GM19035 (cell line): Measurements from ENCODE around the gene SRRD.

Source experiments
- ATAC-seq: cut with Tn5 transposase; IDR thresholded peaks from one replicate; pipeline ENCODE4 v1.9.1; 2021; ENCODE audit not compliant: unreplicated experiment

SRRD gene

DNA sequence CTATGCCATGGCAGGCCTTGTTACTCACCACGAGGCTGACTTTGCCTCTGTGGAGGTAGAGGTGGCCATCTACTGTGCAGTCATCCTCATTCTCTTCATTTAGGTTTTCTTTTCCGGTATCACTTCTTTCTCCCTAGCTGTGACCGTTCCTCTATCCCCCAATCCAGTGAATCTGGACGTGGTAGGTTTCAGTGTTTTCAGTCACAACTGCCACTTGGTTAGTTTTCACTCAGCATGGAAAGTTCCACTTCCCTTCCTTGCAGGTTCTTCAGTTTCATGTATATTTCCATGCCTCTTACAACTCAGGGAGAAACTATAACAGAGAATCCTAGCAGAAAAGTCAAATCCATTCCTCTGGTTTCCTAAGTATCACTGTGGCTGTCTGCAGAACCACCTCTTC, 2.0 kb upstream of the SRRD start:
- ATAC-seq, result no peak

DNA sequence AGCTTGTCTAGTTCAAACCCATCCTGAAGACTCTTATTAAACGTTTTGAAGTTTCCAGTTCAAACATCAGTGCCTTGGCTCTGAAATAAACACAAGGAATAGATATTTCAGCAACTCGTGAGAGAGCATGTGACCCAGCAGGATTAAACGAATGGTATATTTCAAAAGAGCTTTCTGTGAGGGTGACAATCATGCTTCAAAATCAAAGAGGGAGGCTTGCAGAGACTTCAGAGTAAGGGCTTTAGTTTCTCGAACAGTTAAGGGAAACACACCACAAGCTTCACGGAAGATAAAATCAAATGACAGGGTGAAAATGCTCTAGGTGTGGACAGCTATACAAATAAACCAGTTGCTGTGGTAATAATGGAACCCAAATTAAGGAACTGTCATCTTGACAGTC, 1.5 kb upstream of the SRRD start:
- ATAC-seq, result no peak

DNA sequence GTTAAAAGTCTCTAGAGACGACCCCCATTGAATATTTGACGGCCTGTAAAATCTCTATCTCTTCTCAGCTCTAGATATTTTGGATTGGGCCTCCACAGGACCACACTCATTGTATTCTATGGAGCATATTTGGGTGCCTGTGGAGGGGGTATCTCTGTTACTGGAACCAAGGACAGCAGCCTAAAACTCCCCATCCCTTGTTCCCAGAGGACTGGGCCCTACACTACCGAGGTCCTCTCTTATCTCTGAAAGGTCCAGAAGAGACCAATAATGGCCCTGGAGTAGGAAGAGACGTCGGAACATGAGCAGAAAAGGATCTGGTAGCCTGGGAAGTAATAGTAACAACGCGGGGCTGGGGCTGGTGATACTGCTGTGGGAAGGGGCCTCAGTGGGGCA, 636 bp upstream of the SRRD start:
- ATAC-seq, result no peak

DNA sequence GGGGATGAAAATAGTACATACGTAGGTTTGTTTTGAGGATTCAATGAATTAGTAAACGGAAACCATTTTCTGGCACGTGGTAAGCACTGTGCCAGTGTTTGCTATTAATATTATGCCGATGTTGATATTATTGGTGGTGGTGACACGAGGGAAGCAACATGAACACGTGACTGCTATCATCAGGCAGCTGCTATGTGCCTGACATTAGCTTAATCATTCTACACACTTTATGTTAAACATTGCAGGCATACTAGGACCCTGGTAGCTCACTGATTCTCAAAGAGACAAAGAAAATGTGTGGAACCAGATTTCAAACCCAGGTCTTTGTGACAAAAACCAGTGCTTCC, 656 bp downstream of the SRRD start:
- no peak for ATAC-seq

DNA sequence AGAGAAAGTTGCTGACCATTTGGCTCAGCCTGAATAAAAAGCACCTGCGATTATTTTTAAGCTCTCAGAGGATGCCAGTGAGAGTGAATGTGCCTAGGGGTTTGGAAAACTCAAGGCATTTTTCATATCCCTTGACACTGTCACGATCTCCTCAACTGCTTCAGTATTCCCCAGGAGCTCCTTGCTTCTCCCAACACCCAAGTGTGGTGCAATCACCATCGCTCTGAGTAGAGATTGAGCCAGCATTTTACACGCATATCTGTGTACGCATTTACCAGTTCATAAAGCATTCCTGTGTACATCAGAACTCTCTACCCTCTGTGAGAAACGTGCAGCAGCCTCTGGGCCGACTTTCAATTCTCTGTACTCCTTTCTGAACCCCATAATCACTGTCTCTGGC, 1.3 kb downstream of the SRRD start:
- no peak for ATAC-seq

DNA sequence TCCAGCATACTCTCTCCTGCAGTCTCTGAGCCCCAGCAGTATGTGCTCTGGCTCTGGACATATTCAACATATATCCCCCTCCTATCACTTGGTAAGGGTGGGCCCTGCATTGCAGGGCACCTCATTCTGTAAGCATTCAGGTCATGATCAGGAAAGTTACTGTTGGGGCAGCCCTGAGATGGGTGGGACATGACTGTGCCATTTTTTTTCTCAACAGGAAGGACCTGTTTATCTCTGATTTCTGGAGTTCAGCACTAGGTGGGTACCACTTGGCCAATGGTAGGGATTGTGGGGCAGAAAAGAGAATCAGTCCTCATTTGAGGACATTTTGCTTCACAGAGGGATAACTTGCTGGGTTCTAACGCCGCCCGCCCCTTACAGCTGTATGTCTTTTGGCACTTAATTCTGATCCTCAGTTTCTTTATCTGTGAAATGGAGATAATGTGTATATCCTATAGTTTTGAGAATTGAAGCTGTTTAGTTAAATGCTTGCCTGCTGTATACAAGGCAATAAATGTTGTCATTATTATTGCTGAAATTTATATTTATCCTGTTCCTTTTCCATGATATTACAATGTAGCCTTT, 2.2 kb downstream of the SRRD start:
- ATAC-seq, result no peak

DNA sequence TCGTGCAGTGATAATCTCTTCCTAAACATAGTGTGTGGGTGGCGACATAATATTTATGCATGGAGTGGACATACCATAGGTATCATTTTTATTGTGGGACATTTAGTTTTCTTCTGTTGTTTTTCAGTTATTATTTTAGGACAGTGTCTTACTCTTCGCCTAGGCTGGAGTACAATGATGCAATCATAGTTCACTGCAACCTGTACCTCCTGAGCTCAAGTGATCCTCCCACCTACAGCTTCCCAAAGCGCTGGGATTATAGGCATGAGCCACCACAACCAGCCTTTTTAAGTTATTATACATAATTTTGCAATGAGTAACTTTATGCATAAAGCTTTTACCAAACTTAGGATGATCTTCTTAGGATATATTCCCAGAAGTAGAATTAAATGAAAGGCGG, 2.7 kb downstream of the SRRD start:
- no peak for ATAC-seq

DNA sequence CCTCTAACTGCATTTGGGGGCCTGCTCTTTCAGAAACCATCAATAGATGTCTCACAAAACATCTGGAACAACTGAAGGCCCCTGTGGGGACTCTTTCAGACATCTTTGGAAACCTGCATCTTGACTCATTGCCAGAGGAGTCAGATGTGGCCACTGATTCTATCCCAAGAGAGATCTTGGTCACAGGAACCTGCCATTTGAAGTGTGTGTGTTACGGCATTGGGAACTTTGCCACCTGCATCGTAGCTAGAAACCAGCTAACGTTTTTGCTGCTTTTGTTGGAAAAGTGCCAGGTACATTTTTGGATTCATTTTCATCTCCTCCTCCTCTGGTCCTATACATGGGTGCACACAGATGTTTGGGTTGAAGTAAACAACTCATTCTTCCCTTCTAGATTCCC, 4.3 kb downstream of the SRRD start:
- no peak for ATAC-seq

DNA sequence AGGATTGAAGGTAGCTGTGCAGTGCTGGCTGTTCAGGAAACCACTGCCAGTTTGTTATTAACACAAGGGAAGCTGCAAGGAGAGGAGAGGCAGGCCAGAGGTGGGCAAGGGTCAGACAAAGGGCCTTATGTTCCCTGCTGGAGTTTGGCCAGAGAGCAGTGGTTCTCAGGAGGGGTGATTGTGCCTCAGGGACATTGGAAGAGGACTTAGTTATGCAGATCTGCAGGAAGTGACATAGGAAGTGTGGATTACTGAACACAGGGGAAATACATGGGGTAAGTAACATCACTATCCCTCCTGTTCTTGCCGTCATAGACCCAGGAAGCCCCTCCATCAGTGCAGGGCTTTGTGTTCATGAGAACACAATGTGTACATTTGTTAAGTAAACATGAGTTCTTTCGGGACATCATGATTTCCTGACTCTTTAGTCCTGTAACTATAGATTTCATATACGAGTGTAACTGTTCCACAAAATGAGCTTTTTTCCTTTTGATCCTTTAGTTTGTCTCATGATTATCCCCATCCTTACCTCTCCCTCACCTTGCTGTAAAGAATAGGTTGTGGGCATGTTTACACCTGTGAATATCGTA, 5.9 kb downstream of the SRRD start:
- ATAC-seq, result no peak

DNA sequence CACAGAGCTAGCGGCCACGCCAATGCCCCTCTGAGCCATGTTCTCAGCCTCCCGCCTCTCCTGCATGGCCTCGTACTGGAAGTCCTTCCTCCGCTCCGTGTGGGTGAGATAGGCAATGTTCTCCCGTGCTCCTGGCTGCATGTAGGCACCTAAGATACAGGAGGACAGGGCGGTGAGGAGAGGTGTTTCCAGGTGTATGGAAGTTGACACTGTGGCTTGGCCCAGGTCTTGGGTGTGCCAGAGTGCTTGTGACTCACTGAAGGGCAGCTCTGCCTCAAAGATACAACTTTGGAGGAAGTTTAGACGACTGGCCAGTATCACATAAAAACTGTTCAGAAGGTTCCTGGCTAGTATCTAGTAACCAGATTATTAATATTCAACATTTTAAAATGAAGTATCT, 8.5 kb downstream of the SRRD start:
- ATAC-seq, result no peak

DNA sequence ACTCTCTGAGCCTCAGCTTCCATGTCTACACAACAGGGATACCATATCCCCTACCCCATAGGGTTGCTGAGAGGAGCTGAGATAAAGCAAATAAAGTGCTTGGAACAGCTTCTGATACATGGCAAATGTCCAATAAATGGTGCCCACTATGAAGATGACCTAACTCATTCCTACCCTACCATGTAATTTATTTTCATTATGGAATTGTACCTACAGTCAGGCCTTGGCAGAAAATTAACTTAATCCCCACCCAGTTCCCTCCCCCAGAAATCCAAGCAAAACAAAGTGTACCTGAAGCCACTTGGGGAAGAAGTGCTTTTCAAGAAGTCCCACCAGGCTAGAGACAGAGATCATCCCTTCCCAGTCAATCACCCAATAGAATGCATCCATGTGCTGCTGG, 10.8 kb downstream of the SRRD start:
- no peak for ATAC-seq

DNA sequence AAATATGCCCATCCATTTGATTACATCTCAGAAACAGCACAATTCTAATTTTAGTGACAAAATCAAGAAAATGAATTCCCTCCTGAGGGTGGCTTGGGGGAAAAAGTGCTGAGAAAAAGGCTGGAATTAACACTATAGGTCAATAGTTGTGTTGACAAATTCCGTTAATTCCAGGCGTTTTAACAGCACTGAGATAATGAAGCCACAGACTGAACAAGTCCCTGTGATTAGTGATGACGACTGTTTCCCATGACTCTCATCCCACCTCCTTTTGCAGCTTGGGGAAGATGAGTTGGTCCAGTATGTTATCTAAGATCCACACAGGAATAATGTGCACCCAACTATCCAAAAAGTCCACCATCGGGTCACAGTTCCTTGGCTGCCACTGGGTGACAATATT, 12.8 kb downstream of the SRRD start:
- no peak for ATAC-seq

DNA sequence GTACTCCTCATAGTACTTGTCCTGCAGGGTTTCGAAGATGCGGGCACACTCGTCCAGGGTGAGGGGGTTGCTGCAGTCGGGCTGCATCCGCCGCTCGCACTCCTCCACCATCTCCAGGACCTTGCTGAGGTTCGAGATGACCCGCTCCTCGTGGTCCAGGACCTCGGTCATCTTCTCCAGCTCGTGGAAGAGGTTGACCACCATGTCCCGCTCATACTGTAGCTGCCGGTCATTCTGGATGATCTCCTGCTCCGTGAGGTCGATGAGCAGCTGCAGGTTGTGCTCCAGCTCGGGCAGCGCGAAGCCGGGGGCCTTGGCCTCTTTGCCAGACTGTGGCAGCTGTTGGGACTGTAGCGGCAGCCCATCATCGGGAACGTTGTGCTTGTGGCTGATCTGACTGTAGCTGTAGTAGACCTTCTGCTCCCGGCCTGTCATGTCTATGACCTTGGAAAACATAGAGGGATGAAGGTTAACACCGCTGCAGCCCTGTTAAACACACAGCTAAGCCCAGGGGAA, 15.6 kb downstream of the SRRD start:
- ATAC-seq, result no peak

DNA sequence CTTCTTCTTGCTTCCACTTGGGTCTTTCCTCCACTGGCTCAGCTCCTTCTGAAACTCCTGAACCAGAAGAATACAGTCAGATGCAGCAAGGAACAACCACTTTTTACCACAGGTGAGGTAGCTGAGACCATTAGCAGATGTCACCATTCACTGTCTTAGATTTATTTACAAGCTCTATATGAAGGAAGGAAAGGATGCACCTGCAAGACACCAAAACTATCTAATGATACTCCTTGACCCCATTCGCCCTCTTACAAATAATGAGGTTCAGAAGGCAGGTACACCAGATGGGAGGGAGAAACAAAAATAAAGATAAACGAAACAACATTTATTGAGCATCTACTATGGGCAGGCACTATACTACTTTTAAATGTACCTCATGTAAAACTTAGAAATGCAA, 18.3 kb downstream of the SRRD start:
- no peak for ATAC-seq

DNA sequence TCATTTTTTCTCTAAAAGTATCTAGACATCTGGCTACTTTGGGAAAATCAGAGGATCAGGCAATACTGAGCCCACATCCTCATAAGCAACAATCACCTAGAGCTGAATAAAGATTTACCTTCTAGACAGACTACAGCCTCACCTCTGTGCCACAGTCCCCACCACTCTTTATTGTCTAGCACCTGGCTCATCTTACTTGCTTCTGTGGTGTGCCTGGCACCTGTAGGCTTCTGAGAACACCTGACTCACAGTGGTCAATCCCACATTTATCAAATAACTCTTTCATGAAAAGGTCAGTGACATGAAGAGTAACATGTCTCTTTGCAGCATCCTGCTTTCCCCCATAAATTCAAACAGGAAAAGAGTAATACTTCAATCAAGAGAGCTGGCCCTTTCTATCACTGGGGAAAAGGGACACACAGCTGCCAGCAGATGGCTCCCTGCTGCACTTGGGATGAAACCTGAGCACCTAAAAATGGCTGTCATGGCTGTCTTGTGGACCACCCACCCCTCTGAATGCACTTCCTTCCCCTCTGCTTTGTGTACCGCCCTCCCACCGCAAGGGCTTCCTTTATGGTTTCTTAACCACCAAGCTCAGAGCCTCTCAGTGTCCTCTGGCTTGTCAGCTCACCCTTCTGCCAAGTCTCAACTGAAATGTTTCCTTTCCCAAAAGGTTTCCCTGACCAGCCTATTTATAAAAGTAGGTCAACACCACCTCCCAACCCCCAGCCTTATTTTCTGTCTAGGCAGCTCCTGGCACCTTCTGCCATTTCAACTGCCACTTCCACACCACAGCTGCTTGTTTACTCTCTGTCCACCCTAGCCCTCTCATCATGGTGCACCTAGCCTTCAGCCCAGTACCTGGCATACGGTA, 19.2 kb downstream of the SRRD start:
- no peak for ATAC-seq

DNA sequence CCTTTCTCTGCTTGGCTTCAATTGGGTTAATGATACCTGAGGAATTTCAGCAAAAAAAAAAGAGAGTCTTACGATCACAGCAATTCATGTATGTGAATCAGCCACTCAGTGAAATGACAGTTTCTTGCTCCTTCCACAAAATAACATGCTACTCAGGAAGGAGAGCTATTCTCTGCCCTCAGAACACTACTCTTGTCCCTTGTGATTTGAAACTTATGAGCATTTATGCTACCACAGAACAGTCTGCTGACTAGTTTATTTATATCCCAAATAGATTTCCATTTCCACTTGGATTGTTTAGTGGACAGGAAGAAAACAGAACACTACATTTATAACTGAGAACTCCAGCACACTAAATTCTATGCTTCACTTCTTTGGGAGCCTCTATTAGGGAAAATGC, 20.1 kb downstream of the SRRD start:
- ATAC-seq, result no peak

DNA sequence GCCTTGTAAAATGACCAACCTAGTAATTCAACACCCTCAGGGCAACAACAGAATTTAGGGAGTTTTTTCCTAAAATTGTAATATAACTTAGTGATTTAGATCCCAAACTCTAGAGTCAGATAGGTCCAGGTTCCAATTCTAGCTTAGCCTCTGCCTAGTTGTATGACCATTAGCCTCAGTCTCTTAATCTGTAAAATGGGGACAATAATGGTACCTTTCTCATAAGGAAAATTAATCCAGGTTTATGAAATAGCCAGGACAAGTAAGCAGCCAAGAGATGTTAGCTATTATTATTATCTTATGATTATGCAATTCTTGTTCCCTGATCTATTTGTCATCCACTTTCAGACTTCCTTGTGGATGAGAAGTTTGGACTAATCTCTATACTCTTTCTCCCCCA, 24.5 kb downstream of the SRRD start:
- no peak for ATAC-seq

DNA sequence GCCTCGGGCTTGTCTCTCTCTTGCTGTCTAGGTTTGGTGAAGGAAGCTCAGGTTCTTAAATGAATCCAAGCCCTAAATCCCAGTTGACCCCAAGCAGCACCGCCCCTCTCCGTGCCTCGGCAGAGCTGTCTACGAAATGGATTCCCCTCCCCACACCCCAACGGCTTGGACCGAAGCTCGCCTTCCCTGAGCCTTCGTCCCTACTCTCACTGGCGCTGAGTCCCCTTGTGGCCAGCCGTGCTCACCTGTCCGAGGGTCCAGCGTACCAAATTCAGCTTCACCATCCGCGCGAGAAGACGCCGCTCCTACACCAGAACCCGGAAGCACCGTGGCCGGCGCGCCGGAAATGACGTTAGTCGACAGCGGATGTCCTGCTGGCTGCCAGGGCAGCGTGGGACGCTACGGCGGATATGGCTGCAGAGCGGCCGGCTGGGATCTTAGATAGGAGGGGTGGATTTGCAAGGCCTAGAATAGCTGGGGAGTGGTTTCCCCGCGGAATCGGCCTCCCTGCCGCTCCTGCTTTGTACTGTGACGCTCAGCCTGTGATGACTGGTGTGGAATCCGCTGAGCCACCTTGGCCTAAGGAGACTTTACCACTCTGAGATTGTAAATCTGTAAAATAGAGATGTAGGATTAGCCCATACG, 28.6 kb downstream of the SRRD start, which contains the start of gene TFIP11:
TSS of gene TFIP11 (minus strand) at position 325 of the 645 bp plus-strand sequence. CDS start 2,201 bp downstream, outside the sequence.
- ATAC-seq, result peak; percentile 97

DNA sequence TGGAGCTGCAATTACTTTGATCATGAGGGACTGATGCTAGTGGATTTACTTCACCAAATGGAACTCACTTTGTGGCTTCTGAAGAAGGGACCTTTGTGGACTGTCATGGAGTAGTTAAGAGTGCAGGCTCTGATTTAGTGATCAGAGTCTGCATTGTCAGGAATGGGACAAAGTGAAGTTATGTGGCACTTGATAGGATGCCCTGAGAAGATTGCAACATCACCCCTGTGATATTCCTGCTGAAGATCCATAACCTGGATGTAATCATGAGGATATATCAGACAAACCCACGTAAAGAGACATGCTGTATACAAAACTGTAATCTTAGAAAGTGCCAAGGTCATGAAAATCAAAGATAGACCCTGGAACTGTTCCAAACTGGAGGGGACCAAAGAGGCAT, 30.2 kb downstream of the SRRD start:
- no peak for ATAC-seq

DNA sequence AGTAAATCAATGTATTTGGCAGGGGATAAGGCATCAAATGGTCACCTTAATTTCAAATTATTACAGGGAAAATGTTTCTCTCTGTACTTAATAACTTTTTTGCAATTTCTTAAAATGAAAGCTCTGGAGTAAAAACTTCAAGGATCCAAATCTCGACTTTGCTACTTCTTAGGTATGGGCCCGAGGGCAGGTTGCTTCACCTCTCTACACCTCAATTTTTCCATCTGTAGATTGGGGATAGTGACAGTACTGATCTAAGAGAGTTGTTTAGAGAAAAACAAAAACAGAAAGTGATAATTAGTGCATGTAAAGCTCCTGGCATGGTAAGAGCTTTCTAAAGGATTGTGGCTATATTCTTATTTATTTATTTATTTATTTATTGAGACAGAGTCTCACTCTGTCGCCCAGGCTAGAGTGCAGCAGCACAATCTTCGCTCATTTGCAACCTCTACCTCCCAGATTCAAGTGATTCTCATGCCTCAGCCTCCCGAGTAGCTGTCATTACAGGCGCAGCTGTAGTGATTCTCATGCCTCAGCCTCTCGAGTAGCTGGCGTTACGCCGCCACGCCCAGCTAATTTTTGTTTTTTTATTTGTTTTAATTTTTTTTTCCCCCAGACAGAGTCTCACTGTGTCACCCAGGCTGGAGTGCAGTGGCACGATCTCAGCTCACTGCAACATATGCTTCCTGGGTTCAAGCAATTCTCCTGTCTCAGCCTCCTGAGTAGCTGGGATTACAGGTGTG, 30.9 kb downstream of the SRRD start:
- no peak for ATAC-seq

DNA sequence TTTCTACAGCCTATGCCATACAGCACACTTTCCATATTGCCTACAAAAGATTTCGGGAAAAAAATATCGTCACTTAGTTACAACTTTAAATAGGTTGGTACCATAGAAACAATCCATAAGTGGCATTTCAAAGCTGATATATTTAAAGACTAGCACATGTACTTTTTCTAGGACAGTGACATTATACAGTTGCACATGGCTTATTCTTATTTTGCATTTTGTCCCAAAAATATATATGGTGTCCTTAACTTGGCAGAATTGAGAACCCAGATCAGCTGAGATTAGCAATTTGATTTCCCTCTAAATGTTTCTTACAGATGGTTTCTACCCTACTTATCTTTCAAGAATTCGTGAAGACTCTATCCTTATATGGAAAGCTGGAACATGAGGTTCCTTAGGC, 32.3 kb downstream of the SRRD start:
- no peak for ATAC-seq
